Measurements from ENCODE around the gene MRPL27. TPM values are rescaled to one million over a fixed set of nuclear protein-coding genes. Genes with fewer than 3 reads are reported as not detected.

MRPL27 gene
- total RNA-seq, 6 experiments from 2014 or later, result 34.3 to 69.4 (median 38.6) TPM

DNA sequence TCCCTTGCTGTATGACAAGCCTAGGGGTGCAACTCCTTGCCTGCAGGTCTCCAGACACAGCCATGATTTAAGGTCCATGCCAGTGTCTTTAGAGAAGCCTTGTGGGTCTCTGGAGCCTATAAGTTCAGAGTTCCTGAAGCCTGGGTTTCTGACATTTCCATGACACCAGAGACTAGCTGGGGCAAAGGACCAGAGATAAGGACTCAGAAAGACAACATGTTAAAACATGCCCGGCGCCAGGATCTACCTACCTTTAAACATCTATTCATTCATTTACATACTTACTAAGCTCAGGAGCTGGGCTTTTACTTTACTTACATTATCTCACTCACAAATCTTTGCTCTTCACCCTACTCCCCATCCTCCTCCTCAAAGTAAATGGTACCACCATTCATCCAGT, 1.5 kb downstream of the MRPL27 start:
- no peak for ATAC-seq
- no peaks in the 10 kb centered on the region for H3K9me3 ChIP-seq
- 63% methylated on average over 2 of the region's 2 CpGs for whole genome bisulfite sequencing (ENCODE audit: insufficient coverage, low coverage, low lambda C conversion rate, missing lambda C conversion rate)
- TF ChIP-seq, protein P1, sequence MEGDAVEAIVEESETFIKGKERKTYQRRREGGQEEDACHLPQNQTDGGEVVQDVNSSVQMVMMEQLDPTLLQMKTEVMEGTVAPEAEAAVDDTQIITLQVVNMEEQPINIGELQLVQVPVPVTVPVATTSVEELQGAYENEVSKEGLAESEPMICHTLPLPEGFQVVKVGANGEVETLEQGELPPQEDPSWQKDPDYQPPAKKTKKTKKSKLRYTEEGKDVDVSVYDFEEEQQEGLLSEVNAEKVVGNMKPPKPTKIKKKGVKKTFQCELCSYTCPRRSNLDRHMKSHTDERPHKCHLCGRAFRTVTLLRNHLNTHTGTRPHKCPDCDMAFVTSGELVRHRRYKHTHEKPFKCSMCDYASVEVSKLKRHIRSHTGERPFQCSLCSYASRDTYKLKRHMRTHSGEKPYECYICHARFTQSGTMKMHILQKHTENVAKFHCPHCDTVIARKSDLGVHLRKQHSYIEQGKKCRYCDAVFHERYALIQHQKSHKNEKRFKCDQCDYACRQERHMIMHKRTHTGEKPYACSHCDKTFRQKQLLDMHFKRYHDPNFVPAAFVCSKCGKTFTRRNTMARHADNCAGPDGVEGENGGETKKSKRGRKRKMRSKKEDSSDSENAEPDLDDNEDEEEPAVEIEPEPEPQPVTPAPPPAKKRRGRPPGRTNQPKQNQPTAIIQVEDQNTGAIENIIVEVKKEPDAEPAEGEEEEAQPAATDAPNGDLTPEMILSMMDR (IDR thresholded peaks at IDR 0.05), result no peak
- TF ChIP-seq POLR2A (IDR thresholded peaks at IDR 0.05), result no peak
- H3K27ac ChIP-seq, result no peak overlapping the region
- H3K4me1 ChIP-seq, result peaks cover 0 to 14% (median under 1%) of the 10 kb centered on the region in 4 donors
- intact Hi-C loops (cut with DNase I), result no loop called here
- peaks cover 0 to 38% (median 15%) of the 10 kb centered on the region in 4 donors for H3K36me3 ChIP-seq
- no peaks in the 10 kb centered on the region for H3K27me3 ChIP-seq
- DNase-seq, result peak in 1 of 3 donors; percentile 1
- no peak overlapping the region for H3K4me3 ChIP-seq

DNA sequence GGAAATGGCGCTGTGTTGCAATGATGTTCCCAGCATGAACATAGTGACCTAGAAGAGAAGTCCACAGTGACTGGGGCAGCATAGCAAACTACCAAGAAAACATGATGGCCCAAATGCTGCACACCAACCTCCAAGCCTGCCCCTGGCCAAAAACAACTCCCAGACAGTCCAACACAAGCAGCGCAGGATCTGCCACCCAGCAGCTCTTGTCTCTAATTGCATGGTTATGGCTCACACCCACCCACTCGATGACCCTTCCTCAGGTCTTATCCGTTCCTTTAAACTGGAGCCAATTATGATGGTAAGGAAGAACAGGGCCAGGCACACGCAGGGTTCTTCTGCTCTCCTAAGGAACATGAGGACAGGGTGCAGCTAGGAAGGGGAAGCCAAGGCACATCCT, 2.9 kb downstream of the MRPL27 start:
- Histone ChIP-seq H3K4me1 (peaks cover 0 to 14% (median under 1%) of the 10 kb centered on the region in 4 donors), H3K27ac (no peak overlapping the region), H3K9me3 (no peaks in the 10 kb centered on the region), H3K4me3 (no peak overlapping the region), H3K27me3 (no peaks in the 10 kb centered on the region), H3K36me3 (peaks cover 0 to 39% (median 15%) of the 10 kb centered on the region in 4 donors)
- 96% methylated on average over 4 of the region's 5 CpGs for WGBS (ENCODE audit: insufficient coverage, low coverage, low lambda C conversion rate, missing lambda C conversion rate)
- TF ChIP-seq, protein P1 (IDR thresholded peaks at IDR 0.05), result no peak
- TF ChIP-seq POLR2A (IDR thresholded peaks at IDR 0.05), result no peak
- ATAC-seq (no peak), DNase-seq (peak in 1 of 3 donors; percentile 15)
- intact Hi-C loops (cut with DNase I), result no loop called here

DNA sequence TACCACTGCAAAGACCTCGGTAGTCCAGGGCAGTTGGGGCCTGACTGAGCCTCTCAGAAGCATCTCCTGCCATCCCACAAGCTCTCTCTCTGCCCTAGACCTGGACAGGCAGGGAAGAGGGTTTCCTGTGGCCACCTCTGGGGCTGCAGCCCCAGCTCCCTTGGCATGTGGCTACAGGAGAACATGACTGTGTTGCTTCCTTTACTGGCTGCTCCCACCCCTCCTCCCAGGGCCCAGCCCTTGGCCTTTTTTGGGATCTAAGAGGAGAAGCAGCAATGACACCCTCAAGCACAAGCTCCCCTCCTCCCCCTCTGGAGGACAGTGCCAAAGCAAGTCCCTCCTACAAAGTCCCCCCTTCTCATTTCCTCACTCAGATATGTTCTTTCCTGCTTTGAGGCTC, 5.6 kb downstream of the MRPL27 start:
- Histone ChIP-seq H3K36me3 (peaks cover 0 to 39% (median 15%) of the 10 kb centered on the region in 4 donors), H3K27ac (no peak overlapping the region), H3K4me3 (no peak overlapping the region), H3K4me1 (peaks cover 0 to 12% (median 0%) of the 10 kb centered on the region in 4 donors), H3K27me3 (no peaks in the 10 kb centered on the region), H3K9me3 (no peaks in the 10 kb centered on the region)
- DNase-seq, result peak in 1 of 3 donors; percentile 22
- no peak for TF ChIP-seq POLR2A (IDR thresholded peaks at IDR 0.05)
- TF ChIP-seq, protein P1 (IDR thresholded peaks at IDR 0.05), result no peak
- no CpG with 5 or more reads among the region's 1 CpG for WGBS (ENCODE audit: insufficient coverage, low coverage, low lambda C conversion rate, missing lambda C conversion rate)
- intact Hi-C loops (cut with DNase I), result no loop called here
- no peak for ATAC-seq

DNA sequence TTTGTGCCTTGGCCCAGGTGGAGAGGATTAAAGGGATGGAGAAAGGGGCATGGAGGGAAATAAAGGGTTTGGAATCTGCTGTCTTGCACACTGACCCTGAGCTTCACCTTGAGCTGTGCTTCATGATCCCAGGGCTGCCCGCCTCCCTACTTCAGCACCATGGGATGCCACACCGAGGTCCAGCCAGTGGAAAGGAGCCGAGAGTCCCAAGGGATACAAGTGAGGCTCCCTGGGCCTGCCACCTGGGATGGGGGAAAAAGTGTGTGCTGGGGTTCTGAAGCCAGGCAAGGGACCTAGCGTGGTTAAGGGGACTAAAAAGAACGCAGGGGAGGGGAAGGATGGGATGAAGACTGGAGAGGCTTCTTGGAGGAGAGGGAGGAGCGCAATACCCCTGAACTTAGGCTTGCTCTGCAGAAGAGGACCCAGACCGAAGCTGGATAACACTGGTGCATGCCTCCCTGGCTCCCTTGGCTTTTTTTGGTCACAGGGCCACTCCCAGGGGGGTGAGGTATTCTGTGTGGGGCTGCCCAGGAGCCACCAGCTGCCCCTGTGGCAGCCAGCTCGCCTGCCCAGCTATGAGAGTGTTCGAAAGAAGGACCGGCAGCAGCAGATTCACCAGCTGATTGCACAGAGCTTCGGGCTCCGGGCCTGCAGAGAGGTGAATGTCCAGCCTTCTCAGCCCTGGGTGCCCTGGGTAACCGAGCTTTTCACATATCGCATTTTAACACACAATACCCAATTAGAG, 7.2 kb downstream of the MRPL27 start:
- Histone ChIP-seq H3K27me3 (no peaks in the 10 kb centered on the region), H3K36me3 (peaks cover 0 to 39% (median 15%) of the 10 kb centered on the region in 4 donors), H3K27ac (no peak overlapping the region), H3K4me3 (no peak overlapping the region), H3K4me1 (peaks cover 0 to 7% (median 0%) of the 10 kb centered on the region in 4 donors), H3K9me3 (no peaks in the 10 kb centered on the region)
- intact Hi-C loops (cut with DNase I), result no loop called here
- 94% methylated on average over 8 of the region's 14 CpGs for WGBS (ENCODE audit: insufficient coverage, low coverage, low lambda C conversion rate, missing lambda C conversion rate)
- TF ChIP-seq, protein P1 (IDR thresholded peaks at IDR 0.05), result no peak
- TF ChIP-seq POLR2A (IDR thresholded peaks at IDR 0.05), result no peak
- DNase-seq (peak in 1 of 3 donors; percentile 37), ATAC-seq (no peak)
